ENCODE results near the gene MAN2A2. TPM values are rescaled to one million over a fixed set of nuclear protein-coding genes. Genes with fewer than 3 reads are reported as not detected.

The MAN2A2 gene
- total RNA-seq, 2 experiments from 2014 or later = 174 to 183 TPM

DNA sequence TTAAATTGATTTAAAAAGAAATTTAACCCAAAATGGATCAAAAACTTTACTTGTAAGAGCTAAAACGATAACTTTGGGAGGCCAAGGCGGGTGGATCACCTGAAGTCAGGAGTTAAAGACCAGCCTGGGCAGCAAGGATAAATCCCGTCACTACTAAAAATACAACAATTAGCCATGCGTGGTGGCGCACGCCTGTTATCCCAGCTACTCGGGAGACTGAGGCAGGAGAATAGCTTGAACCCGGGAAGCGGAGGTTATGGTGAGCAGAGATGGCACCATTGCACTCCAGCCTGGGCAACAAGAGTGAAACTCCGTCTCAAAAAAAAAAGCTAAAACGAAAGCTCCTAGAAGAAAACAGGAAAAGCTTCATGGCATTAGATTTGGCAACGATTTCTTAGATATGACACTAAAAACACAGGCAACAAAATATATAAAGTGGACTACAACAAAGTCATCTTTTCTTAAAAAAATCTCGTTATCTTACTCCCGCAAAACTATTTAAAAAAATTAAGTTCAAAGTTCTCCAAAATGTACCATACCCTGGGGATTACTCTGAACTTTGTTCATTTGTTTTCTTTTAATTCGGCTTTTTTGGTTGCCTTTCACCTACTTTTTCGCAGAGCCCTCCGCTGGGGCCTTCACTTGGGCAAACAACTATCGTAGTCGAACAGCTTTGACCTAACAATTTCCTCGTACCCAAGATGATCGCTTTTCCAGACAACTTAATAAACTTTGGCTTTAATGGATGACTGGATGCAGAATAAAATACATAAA lies 26.3 kb downstream of the MAN2A2 start:
- Mint-ChIP-seq H3K27me3 (no peaks in the 10 kb centered on the region), H3K4me3 (peak overlapping the region; percentile 99)

DNA sequence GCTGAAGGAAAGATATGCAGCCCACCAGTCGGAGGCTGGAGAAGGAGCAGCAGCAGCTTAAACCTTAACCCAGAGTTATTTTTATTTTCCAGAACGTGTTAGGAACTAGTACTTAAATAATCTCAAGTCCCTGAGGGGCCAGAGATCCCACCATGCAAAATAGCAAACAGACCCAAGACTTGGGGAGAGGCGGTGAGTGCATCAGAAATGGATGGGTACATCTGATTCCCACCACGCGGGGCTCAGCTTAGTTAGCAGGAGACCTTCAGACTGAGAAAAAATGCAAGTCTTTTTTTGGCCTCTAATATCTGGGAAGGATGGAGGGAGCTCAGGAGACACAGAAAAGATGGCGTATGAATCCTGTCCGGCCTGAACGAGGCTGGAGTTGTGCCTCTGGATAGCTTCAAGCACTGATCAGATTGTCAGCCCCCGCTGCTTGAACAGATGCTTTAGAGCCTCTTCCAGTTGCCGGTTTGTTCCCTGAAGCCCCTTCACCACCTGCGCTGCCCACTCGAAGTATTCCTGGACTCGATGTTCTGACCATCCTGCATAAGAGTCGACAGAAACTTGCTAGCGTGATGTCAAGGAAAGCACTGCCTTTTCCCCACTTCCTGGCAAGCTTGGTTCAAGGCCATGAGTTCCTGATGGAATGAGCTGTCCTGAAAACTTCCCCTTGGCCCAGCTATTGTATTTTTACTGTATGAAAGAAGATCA lies 27.9 kb downstream of the MAN2A2 start:
- H3K9me3 Mint-ChIP-seq (ENCODE audit: low read depth) = no peaks in the 10 kb centered on the region
- ATAC-seq (no peak), DNase-seq (no peak)
- H3K4me3 Mint-ChIP-seq = peak overlapping the region; percentile 99
- H3K27me3 Mint-ChIP-seq = no peaks in the 10 kb centered on the region
- CTCF ChIA-PET = interaction anchor here (0.7 to 8.6 kb wide), 42 partner anchors 8 to 621 kb away, joined by 3 to 181 read pairs (median 6); partner anchors contain the start of genes BLM, FES, MAN2A2 and RCCD1
- peaks cover 14% of the 10 kb centered on the region for H3K36me3 Mint-ChIP-seq
- peak overlapping the region; percentile 100 for H3K27ac Mint-ChIP-seq
- H3K4me1 Mint-ChIP-seq = peaks cover 52% of the 10 kb centered on the region

More for the DNA sequence above, 26.3 kb downstream of the MAN2A2 start:
- no peak for DNase-seq
- Mint-ChIP-seq H3K4me1 (peaks cover 56% of the 10 kb centered on the region), H3K9me3 (ENCODE audit: low read depth) (no peaks in the 10 kb centered on the region), H3K36me3 (peaks cover 19% of the 10 kb centered on the region), H3K27ac (peak overlapping the region; percentile 100)
- ATAC-seq = no peak
- CTCF ChIA-PET = interaction anchor here (0.6 to 8.6 kb wide), 12 partner anchors 6 to 281 kb away, joined by 3 to 181 read pairs (median 4); partner anchors contain the start of genes BLM, MAN2A2, RCCD1 and VPS33B

DNA sequence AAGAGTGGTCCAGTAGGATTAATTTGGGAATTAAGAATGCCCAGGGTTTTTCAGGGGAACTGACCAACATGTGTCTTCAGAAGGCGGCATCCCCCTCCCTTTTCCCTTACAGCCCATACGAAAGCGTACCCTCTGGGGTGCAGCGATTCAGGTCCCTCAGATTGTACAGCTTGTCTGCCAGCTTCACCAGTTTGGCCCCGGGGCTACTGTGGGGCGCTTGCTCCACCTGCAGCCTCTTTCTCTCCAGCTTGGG lies 28.4 kb downstream of the MAN2A2 start:
- CTCF ChIA-PET = interaction anchor here (0.7 to 8.6 kb wide), 44 partner anchors 8 to 621 kb away, joined by 3 to 181 read pairs (median 6); partner anchors contain the start of genes BLM, FES, MAN2A2 and RCCD1
- no peaks in the 10 kb centered on the region for H3K27me3 Mint-ChIP-seq
- H3K27ac Mint-ChIP-seq = peak overlapping the region; percentile 100
- peaks cover 56% of the 10 kb centered on the region for H3K4me1 Mint-ChIP-seq
- peaks cover 18% of the 10 kb centered on the region for H3K36me3 Mint-ChIP-seq
- ATAC-seq = no peak
- peak overlapping the region; percentile 99 for H3K4me3 Mint-ChIP-seq
- DNase-seq = no peak
- no peaks in the 10 kb centered on the region for H3K9me3 Mint-ChIP-seq (ENCODE audit: low read depth)

DNA sequence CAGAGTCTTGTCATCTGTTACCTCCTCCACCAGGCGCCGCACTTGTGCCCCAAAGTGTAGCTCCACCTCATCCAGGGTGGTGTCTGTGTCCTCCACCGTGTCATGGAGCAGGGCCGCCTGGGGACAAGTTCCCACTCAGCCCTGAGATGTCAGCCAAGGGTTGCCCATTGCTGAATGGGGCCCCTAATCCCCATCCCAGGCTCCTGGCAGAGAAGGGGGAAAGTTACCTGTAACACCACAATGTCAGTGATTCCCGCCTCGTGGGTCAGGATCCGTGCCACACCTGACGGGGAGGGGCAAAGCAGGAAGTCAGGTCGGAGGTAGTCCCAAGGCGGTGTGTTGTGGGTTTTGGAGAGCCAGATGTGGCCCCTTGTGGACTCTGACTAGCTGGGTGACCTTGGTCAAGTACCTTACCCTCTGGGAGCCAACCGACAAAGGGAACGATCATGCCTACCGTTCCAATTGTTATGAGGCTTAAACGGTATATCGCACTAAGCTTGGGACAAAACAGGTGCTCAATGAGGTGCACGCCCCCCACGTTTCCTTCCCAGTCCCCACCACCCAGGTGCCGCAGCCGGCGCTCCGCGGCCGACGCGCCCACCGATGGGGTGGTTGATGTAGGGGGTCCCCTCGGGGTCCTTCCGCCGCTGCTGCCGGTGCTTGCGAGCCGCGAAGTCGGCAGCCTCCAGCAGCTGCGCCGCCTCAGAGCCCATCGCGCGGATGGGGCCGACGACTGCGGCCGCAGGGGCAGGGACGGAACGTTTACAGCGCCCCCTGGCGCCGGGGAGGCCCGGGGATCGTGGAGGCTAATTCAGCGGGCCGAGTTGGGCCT lies 28.9 kb downstream of the MAN2A2 start, which contains the start of gene HDDC3:
Gene HDDC3 (minus strand): TSS at position 722 of the 832 bp plus-strand sequence. CDS start 9 bp downstream, at position 713.
- Mint-ChIP-seq H3K27ac (peak within 1 kb of the TSS; percentile 100), H3K27me3 (no peaks in the 10 kb centered on the region), H3K4me3 (peak within 1 kb of the TSS; percentile 99), H3K9me3 (ENCODE audit: low read depth) (no peaks in the 10 kb centered on the region), H3K36me3 (peaks cover 20% of the 10 kb centered on the region), H3K4me1 (peaks cover 62% of the 10 kb centered on the region)
- peak; percentile 95 for DNase-seq
- CTCF ChIA-PET = interaction anchor here (0.6 to 8.6 kb wide), 60 partner anchors 9 to 833 kb away, joined by 3 to 181 read pairs (median 5); partner anchors contain the start of genes BLM, FES, FURIN and MAN2A2
- peak; percentile 52 for ATAC-seq

DNA sequence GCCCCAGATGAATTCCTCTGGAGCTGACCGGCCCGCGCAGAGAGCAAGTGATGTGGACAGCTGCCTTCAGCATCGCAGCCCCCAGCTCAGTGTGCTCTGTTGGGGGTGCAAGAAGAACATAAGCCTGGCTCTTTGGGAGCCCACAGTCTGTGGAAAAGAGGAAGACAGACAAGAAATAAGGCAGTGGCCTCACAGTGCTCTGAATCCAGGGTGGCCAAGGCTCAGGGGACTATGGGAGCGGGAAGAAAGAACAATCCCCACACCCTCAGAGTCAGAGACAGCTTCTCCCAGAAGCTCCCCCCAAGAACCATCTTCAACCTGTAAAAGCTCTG lies 29.5 kb downstream of the MAN2A2 start:
- H3K4me3 Mint-ChIP-seq = peak overlapping the region; percentile 99
- peaks cover 20% of the 10 kb centered on the region for H3K36me3 Mint-ChIP-seq
- no peaks in the 10 kb centered on the region for H3K27me3 Mint-ChIP-seq
- peak overlapping the region; percentile 100 for H3K27ac Mint-ChIP-seq
- no peaks in the 10 kb centered on the region for H3K9me3 Mint-ChIP-seq (ENCODE audit: low read depth)
- no peak for DNase-seq
- CTCF ChIA-PET = interaction anchor here (0.7 to 8.6 kb wide), 43 partner anchors 8 to 833 kb away, joined by 3 to 181 read pairs (median 6); partner anchors contain the start of genes BLM, FES, FURIN and MAN2A2
- ATAC-seq = no peak
- H3K4me1 Mint-ChIP-seq = peaks cover 63% of the 10 kb centered on the region

DNA sequence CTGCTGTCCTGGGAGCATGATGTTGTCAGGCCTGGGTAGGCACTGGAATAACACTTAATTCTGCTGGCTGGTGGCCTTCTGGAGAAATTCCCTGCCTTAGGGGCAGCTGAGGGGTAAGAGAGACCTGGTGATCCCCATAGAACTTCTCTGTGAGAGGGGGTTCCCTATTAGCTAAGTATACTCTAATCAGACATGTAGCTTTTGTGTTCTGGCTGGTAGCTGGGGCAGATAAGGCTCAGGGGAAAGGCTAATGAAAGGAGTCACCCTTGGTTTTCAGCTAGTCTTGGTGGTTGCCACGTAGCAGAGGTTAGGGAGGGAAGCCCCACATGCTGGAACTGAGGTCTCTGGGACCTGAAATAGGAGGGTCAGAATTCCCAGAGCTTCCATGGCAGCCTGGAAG lies 30.2 kb downstream of the MAN2A2 start:
- Mint-ChIP-seq H3K27ac (peak overlapping the region; percentile 100), H3K36me3 (peaks cover 21% of the 10 kb centered on the region), H3K9me3 (ENCODE audit: low read depth) (no peaks in the 10 kb centered on the region), H3K4me1 (peaks cover 62% of the 10 kb centered on the region), H3K27me3 (no peaks in the 10 kb centered on the region), H3K4me3 (no peak overlapping the region)
- ATAC-seq (no peak), DNase-seq (no peak)
- CTCF ChIA-PET = interaction anchor here (0.9 to 8.6 kb wide), 32 partner anchors 10 to 834 kb away, joined by 3 to 181 read pairs (median 6); partner anchors contain the start of genes BLM, FES, MAN2A2 and RCCD1

DNA sequence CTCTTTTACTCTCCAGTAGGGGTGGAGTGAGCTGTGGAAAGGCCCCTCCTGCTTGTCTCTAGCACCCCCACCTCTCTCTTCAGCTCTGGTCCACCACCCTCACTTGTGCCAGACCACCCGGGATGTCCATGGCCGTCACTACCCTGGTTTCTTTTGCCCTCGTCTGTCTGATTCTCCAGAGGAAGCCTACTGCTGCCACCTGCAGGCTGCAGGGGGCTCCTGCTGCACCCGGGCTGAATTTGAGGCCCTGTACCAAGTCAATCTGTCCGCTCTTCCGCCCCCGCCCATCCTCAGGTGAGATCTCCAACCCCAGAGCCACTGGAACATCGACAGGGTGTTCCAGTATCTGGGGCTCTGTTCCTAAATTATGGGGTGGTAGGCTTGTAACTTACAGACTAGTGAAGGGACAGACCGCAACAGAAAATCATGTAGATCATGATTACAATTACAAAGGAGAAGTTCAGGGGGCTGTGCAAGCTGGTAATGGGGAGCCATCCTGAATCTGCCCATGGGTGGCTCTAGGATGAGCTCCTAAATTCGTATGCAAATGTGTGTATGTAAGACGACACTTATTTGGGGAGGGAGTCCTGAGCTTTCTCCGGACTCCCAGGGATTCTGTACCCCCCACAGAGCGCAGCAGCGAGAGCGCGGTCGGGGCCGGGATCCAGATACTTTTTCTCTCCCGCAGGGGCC lies 31.3 kb downstream of the MAN2A2 start:
- H3K4me1 Mint-ChIP-seq = peaks cover 56% of the 10 kb centered on the region
- H3K9me3 Mint-ChIP-seq (ENCODE audit: low read depth) = no peaks in the 10 kb centered on the region
- H3K4me3 Mint-ChIP-seq = peak overlapping the region; percentile 81
- H3K36me3 Mint-ChIP-seq = peaks cover 22% of the 10 kb centered on the region
- peak; percentile 37 for ATAC-seq
- CTCF ChIA-PET = interaction anchor here (0.6 to 8.6 kb wide), 39 partner anchors 10 to 642 kb away, joined by 3 to 181 read pairs (median 4); partner anchors contain the start of genes BLM, FES, MAN2A2 and RCCD1
- peak overlapping the region; percentile 100 for H3K27ac Mint-ChIP-seq
- H3K27me3 Mint-ChIP-seq = no peaks in the 10 kb centered on the region
- DNase-seq = peak; percentile 95

DNA sequence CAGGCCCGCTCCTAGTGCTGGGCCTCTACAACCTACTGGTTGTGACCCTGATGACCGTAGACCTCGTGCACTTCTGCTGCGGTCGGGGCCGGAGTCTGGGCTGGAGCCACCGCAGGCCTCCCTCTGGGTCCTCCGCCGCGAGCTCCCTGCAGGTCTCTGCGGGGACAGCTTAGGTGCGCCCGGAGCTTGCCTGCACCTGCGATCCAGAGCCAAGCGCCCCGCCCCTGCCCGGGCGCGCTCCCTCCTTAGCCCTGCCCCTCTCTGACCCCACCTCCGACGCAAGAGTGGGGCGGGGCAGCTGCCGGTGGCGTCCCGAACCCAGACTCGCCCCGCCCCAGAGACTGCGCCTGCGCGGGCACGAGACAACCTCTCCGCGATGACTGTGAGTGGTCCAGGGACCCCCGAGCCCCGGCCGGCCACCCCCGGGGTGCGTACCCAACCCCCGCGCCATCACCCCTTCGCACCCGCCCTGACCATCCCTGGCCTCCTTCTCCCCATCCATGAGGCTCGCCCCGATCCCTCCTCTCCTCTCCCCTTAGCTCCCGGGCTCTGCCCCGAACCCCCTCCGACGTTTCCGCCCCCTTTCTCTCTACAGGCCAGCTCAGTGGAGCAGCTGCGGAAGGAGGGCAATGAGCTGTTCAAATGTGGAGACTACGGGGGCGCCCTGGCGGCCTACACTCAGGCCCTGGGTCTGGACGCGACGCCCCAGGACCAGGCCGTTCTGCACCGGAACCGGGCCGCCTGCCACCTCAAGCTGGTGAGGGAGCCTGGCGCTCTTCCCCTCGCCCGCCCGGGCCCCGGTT lies 32.0 kb downstream of the MAN2A2 start, which contains the start of gene UNC45A:
Gene UNC45A (plus strand): TSS at position 337 of the 803 bp plus-strand sequence. CDS start 40 bp downstream, at position 377.
- ATAC-seq (peak; percentile 75), DNase-seq (peak; percentile 97)
- Mint-ChIP-seq H3K4me3 (peak within 1 kb of the TSS; percentile 81), H3K9me3 (ENCODE audit: low read depth) (no peaks in the 10 kb centered on the region), H3K36me3 (peaks cover 29% of the 10 kb centered on the region), H3K4me1 (peaks cover 51% of the 10 kb centered on the region), H3K27me3 (no peaks in the 10 kb centered on the region), H3K27ac (peak within 1 kb of the TSS; percentile 100)
- CTCF ChIA-PET = interaction anchor here (0.6 to 8.6 kb wide), 32 partner anchors 9 to 642 kb away, joined by 3 to 181 read pairs (median 5); partner anchors contain the start of genes BLM, FES, MAN2A2 and RCCD1

DNA sequence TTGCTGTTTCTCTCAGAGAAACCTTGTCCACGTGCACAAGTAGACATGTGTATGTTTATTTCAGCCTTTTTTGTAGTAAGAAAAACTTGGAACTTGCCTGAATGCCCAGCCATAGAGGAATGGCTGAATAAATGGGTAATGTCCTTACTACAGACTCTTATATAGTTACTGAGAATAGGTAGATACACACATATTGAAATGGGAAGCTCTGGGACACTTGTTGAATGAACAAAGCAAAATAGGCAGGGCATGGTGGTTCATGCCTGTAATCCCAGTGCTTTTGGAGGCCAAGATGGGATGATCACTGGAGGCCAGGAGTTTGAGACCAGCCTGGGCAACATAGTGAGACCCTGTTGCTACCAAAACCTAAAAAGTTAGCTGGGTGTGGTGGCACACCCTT lies 33.7 kb downstream of the MAN2A2 start:
- no peak for DNase-seq
- Mint-ChIP-seq H3K4me3 (peak overlapping the region; percentile 81), H3K27me3 (no peaks in the 10 kb centered on the region), H3K4me1 (peaks cover 38% of the 10 kb centered on the region), H3K9me3 (ENCODE audit: low read depth) (no peaks in the 10 kb centered on the region), H3K36me3 (peaks cover 27% of the 10 kb centered on the region), H3K27ac (no peak overlapping the region)
- CTCF ChIA-PET = interaction anchor here (7.4 to 8.6 kb wide), 2 partner anchors 18 to 35 kb away, joined by 101 to 181 read pairs; partner anchors contain the start of genes MAN2A2 and RCCD1
- ATAC-seq = no peak

DNA sequence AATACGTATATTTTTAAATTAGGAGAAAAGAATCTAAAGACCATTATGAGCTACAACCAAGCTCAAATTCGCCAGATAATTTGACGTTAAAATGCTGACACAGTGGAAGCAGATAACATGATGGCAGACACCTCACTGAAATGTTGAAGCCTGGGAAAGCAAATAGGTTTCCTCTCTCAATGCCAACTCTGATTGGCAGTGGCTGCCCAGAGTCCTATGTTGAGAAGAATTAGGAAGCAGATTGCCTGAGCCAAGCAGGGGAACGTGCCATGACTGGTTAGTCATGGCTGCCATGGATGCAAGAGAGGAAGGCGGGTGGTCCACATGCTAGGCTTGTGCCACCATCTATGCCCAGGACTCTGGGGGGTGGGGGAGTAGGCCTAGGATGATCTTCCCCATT lies 35.2 kb downstream of the MAN2A2 start:
- Mint-ChIP-seq H3K9me3 (ENCODE audit: low read depth) (no peaks in the 10 kb centered on the region), H3K4me3 (no peak overlapping the region), H3K36me3 (peaks cover 33% of the 10 kb centered on the region), H3K27me3 (no peaks in the 10 kb centered on the region), H3K27ac (no peak overlapping the region), H3K4me1 (peaks cover 29% of the 10 kb centered on the region)
- CTCF ChIA-PET = no interaction called here
- DNase-seq = no peak
- no peak for ATAC-seq

DNA sequence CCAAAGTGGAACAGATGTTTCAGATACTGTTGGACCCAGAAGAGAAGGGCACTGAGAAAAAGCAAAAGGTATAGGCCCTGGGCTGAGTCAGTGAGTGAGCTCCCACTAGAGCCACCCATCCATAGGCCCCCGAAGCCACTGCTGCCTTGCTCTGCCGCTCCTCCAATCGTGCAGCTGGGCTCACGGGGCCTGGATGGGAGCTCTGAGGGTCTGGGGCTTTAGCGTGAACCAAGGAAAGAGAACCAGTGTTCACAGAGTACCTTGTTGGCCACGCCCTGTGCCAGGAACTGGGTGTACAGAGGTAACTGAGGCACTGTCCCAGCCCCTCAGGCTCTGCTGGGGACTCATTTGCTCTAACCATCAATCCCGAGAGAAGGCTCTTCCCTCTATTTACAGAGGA lies 36.7 kb downstream of the MAN2A2 start:
- H3K4me3 Mint-ChIP-seq = no peak overlapping the region
- H3K4me1 Mint-ChIP-seq = peaks cover 16% of the 10 kb centered on the region
- peaks cover 37% of the 10 kb centered on the region for H3K36me3 Mint-ChIP-seq
- no peaks in the 10 kb centered on the region for H3K27me3 Mint-ChIP-seq
- ATAC-seq (no peak), DNase-seq (no peak)
- H3K9me3 Mint-ChIP-seq (ENCODE audit: low read depth) = no peaks in the 10 kb centered on the region
- no peak overlapping the region for H3K27ac Mint-ChIP-seq
- CTCF ChIA-PET = interaction anchor here (1.1 to 2.4 kb wide), 5 partner anchors 8 to 115 kb away, joined by 3 to 10 read pairs (median 3); partner anchors contain the start of gene HDDC3
